Aorta (tissue), 5 donors: Measurements from ENCODE around the gene OR14K1. TPM values are rescaled to one million over a fixed set of nuclear protein-coding genes. Genes with fewer than 3 reads are reported as not detected.
"Not testable (repeated sequence)": the region's sequence is repeated elsewhere in the genome, so short reads cannot be mapped to it uniquely, and the experiment has no call there.

Source experiments
- ATAC-seq: fragments of 200-7000 bp; cut with Tn5 transposase; one replicate; pipeline ENCODE4 v1.9.1; 2022; ENCODE audit warnings: moderate library complexity; ENCODE audit not compliant: low FRiP score
- DNase-seq, 2 donors: peaks; one replicate each; pipeline ENCODE4 v3.0.0-alpha.2; 2020
- H3K27ac ChIP-seq, 2 donors: one replicate each; pipeline ENCODE4 v1.5.1; 2013; ENCODE audit warnings: low read length in 2 of 2, mild to moderate bottlenecking in 2 of 2, moderate library complexity in 2 of 2, control low read depth in 1 of 2, inconsistent platforms in 1 of 2, low read depth in 1 of 2
- H3K27me3 ChIP-seq, 2 donors: one replicate each; pipeline ENCODE4 v1.6.1; 2013; ENCODE audit warnings: control low read depth in 1 of 2, low read length in 1 of 2, mild to moderate bottlenecking in 1 of 2, moderate library complexity in 1 of 2; ENCODE audit not compliant: insufficient read depth in 2 of 2, control insufficient read depth in 1 of 2
- H3K36me3 ChIP-seq, 2 donors: one replicate each; pipeline ENCODE4 v1.6.1; 2013; ENCODE audit warnings: control low read depth in 1 of 2, low read length in 1 of 2, mild to moderate bottlenecking in 1 of 2; ENCODE audit not compliant: insufficient read depth in 2 of 2, control insufficient read depth in 1 of 2
- H3K4me1 ChIP-seq, 2 donors: one replicate each; pipeline ENCODE4 v1.6.1; 2013; ENCODE audit warnings: low read length in 2 of 2, control low read depth in 1 of 2, mild to moderate bottlenecking in 1 of 2, moderate library complexity in 1 of 2; ENCODE audit not compliant: insufficient read depth in 2 of 2, control insufficient read depth in 1 of 2
- H3K4me3 ChIP-seq, 2 donors: one replicate each; pipeline ENCODE4 v1.5.1; 2013; ENCODE audit warnings: low read length in 2 of 2, control low read depth in 1 of 2, mild to moderate bottlenecking in 1 of 2
- H3K9me3 ChIP-seq: one replicate; pipeline ENCODE4 v1.6.1; 2013; ENCODE audit warnings: mild to moderate bottlenecking, low read length; ENCODE audit not compliant: control insufficient read depth
- WGBS, 2 donors: extraction: QIAGEN DNeasy Blood & Tissue Kit; methylation state at CpG; one replicate each; pipeline ENCODE4 v1.1.7; 2013; 5-methylcytosine and 5-hydroxymethylcytosine counted together
- intact Hi-C, 2 donors: fragments of 100-400 bp; cut with DNase I; formaldehyde crosslinking; loops; one replicate each; pipeline versions ENCODE4 v1.14.2 to v1.15.0; 2022
- long read RNA-seq, 2 donors: library from polyadenylated mRNA; unstranded; transcript quantifications; one replicate each; pipeline ENCODE4 v2.0.0, GENCODE V29; 2020 to 2021
- polyA plus RNA-seq, 2 donors: library from polyadenylated mRNA; stranded (reverse); fragments of 200-250 nt; gene quantifications; one replicate each; pipeline ENCODE4 v1.2.3, GENCODE V29; 2013
- total RNA-seq, 2 donors: library from RNA; stranded (reverse); fragmentation: NEBNext Ultra II Directional; extraction: Animal tissue kit (Norgen Biotek cat#: 25700); gene quantifications; one replicate each; pipeline ENCODE4 v1.2.1, GENCODE V29; 2021
- donor health status: healthy with polysubstance abuse.
- donor health status: Bipolar disorder and iron deficiency.
- donor health status: DM: no; HTN: no; CAD: no.
- donor health status: DM: no; HTN: no; CAD: no.
- donor health status: DM: yes; HTN: yes; CAD: no.

Gene OR14K1, protein sequence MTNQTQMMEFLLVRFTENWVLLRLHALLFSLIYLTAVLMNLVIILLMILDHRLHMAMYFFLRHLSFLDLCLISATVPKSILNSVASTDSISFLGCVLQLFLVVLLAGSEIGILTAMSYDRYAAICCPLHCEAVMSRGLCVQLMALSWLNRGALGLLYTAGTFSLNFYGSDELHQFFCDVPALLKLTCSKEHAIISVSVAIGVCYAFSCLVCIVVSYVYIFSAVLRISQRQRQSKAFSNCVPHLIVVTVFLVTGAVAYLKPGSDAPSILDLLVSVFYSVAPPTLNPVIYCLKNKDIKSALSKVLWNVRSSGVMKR
- total RNA-seq = under 1 TPM; 0.42 to 0.62 TPM
- polyA plus RNA-seq = not detected
- long read RNA-seq, donor 1 = 0 reads
- long read RNA-seq, donor 2 = 0 reads

DNA sequence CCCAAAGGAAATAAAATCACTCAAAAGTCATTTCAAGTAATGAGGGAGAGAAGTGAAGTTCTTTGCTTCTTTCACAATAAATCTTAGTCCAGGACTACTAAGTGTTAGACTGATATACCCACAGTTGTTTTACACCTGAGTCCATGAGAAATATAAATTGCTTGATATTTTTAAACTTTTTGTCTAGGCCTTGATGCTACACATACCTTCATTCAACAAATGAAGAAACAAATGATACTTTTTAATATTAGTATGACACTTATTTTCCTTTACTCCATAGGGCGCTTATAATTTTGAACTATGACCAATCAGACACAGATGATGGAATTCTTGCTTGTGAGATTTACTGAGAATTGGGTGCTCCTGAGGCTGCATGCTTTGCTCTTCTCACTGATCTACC, at the start of gene OR14K1:
OR14K1 (plus strand) TSS at position 301 of the 400 bp plus-strand sequence; CDS start at position 301, 0 bp downstream.
- Histone ChIP-seq H3K4me3 (no peak within 1 kb of the TSS), H3K27me3 (no peaks in the 10 kb centered on the region), H3K4me1 (no peaks in the 10 kb centered on the region), H3K27ac (no peak within 1 kb of the TSS), H3K9me3 (no peaks in the 10 kb centered on the region), H3K36me3 (no peaks in the 10 kb centered on the region)
- no peak for ATAC-seq
- 89 to 94% methylated on average over 1 of the region's 1 CpG for WGBS, 2 donors
- intact Hi-C loops = no loop called here
- no peak for DNase-seq

DNA sequence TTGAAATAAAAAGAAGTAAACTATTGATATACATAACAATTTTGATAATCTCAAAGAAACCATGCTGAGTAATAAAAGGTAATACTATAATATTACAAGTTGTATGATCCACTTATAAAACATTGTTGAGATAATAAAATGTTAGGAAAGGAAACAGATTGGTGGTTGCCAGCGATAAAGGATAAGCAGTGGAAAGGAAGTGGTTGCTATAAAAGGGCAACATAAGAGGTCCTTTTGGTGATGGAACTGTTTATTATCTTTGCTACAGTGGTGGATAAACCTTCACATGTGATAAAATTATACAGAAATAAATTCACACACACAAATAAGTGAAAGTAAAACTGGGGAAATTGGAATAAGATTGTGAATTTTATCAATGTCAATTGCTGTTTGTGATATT, 37.1 kb upstream of the OR14K1 start:
- no peaks in the 10 kb centered on the region for H3K4me1 ChIP-seq
- H3K36me3 ChIP-seq = no peaks in the 10 kb centered on the region
- intact Hi-C loops = no loop called here
- no peak overlapping the region for H3K27ac ChIP-seq
- H3K4me3 ChIP-seq = no peak overlapping the region
- ATAC-seq (no peak), DNase-seq (no peak)
- peaks cover 4% of the 10 kb centered on the region for H3K9me3 ChIP-seq
- no peaks in the 10 kb centered on the region for H3K27me3 ChIP-seq
- 68 to 77% methylated on average over 1 of the region's 1 CpG for WGBS, 2 donors

DNA sequence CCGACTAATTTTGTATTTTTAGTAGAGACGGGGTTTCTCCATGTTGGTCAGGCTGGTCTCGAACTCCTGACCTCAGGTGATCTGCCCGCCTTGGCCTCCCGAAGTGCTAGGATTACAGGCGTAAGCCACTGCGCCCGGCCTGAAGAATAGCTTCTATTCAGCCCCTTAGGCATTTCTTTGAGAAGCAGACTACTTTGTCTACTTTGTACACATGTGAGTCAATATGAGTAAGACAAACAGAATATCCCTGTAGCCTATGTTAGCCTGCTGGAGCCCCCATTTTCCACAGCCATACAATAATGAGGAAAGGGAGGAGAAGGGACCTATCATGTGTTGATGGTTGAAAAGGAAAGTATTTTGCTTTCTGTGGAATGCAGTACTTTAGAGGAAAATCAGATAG, 27.7 kb upstream of the OR14K1 start:
- intact Hi-C loops, H3K27me3 ChIP-seq, H3K27ac ChIP-seq, DNase-seq, ATAC-seq, H3K9me3 ChIP-seq, H3K4me3 ChIP-seq, H3K4me1 ChIP-seq, H3K36me3 ChIP-seq: not testable (repeated sequence)
- whole genome bisulfite sequencing, 2 donors = 86 to 92% methylated on average over 8 of the region's 8 CpGs

DNA sequence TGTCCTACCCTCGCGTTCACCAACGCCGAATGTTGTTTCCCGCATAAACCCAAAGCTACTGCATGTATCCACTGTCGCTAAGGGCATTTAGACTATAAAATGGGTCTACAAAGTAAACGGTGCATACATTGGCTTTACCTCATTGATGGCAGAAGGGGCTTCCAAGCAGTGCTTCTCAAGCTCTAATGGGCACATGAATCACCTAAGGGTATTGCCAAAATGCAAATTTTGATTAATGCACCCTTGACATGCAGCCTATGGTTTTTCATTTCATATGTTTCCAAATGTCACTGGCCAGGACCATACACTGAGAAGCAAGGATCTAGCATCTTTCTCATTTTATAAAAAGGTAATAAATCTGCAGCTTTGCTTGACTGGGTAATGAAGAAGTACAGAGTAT, 24.7 kb upstream of the OR14K1 start:
- Histone ChIP-seq H3K27ac (no peak overlapping the region), H3K4me1 (no peaks in the 10 kb centered on the region), H3K27me3 (no peaks in the 10 kb centered on the region), H3K36me3 (no peaks in the 10 kb centered on the region), H3K9me3 (peaks cover 1% of the 10 kb centered on the region), H3K4me3 (no peak overlapping the region)
- 85 to 92% methylated on average over 7 of the region's 7 CpGs for WGBS, 2 donors
- intact Hi-C loops = no loop called here
- no peak for DNase-seq
- no peak for ATAC-seq

DNA sequence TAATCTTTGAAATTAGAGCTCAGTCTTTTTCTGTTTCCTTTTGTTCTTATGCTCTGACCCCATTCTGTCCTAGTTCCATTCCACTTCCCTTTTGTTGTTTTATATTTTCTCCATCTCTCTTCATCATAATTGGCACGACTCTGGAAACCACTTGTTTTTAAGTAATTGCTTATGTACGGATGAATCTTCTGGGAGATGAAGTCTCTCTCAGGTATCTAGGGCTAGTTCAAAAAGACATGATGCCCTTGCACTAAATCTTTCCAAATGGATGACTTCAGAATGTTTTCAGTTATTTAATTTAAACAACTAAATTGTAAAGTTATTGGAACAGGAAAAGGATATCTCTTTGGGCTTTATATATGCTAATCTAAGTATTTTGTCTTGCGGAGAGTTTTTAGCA, 21.9 kb upstream of the OR14K1 start, which contains the start of gene OR6F1:
OR6F1 (minus strand) TSS at position 101 of the 400 bp plus-strand sequence. CDS start 3,891 bp downstream, outside the sequence.
- Histone ChIP-seq H3K4me1 (no peaks in the 10 kb centered on the region), H3K36me3 (no peaks in the 10 kb centered on the region), H3K27me3 (no peaks in the 10 kb centered on the region), H3K9me3 (peaks cover 2% of the 10 kb centered on the region), H3K27ac (no peak within 1 kb of the TSS), H3K4me3 (no peak within 1 kb of the TSS)
- ATAC-seq (no peak), DNase-seq (no peak)
- intact Hi-C loops = no loop called here
- whole genome bisulfite sequencing, 2 donors = 83 to 84% methylated on average over 3 of the region's 3 CpGs

DNA sequence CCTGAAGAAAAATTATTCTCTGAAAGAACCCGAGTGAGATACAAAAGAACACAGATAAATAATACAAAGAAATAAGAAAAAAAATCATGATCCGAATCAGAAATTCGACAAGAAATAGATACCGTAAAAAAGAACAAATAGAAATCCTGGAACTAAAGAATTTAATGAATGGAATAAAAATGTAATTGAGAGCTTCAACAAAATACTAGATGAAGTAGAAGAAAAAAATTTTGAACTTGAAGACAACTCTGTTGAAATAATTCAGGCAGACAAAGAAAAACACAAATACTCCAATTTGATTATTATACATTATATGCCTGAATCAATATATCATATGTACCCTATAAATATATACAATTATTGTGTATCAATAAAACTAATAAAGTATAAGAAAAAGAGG, 17.2 kb upstream of the OR14K1 start:
- WGBS, 2 donors = 86 to 93% methylated on average over 4 of the region's 4 CpGs
- ATAC-seq = no peak
- Histone ChIP-seq H3K4me3 (no peak overlapping the region), H3K27me3 (no peaks in the 10 kb centered on the region), H3K27ac (no peak overlapping the region), H3K4me1 (no peaks in the 10 kb centered on the region), H3K9me3 (peaks cover 2% of the 10 kb centered on the region), H3K36me3 (no peaks in the 10 kb centered on the region)
- no peak for DNase-seq
- intact Hi-C loops = no loop called here

DNA sequence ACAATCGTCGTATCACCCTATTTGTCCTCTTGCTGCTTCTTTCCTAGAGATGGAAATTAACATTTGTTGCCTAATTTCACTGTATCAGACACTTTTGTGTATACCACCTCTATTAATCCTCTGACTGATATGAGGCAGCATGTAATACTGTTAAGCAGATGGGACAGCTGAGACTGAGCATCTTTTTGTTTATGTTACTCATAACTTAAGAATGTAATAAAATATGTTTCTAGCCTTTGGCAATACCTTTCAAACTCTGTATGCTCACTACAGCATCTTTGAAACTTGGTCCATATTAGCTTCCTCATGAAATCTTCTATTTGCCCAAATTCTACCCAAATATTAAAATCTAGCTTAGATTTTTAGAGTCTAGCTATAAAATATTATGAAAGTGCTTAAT, 2.3 kb downstream of the OR14K1 start:
- H3K27ac ChIP-seq = no peak overlapping the region
- H3K36me3 ChIP-seq = no peaks in the 10 kb centered on the region
- no peaks in the 10 kb centered on the region for H3K9me3 ChIP-seq
- no peaks in the 10 kb centered on the region for H3K27me3 ChIP-seq
- no peaks in the 10 kb centered on the region for H3K4me1 ChIP-seq
- intact Hi-C loops = no loop called here
- no peak overlapping the region for H3K4me3 ChIP-seq
- DNase-seq (no peak), ATAC-seq (no peak)
- 83 to 87% methylated on average over 2 of the region's 2 CpGs for WGBS, 2 donors

DNA sequence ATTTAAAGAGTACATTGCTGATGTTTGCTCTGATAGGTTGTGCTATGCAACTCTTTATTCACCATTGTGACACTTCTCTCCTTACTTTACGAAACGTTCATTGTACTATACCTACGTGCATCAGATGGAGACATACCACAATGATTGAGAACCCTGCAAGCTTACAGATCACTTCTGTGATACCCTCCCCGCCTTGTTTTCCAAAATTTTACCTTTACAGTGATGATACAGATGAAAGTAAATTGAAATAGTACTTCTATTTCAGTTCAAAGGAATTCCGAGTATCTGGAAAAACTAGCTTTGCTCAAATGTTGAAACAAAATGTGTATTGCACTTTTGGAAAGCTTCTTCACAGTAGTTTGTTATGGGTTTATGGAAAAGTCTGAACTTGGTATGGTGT, 3.3 kb downstream of the OR14K1 start:
- Histone ChIP-seq H3K27ac (no peak overlapping the region), H3K36me3 (no peaks in the 10 kb centered on the region), H3K27me3 (no peaks in the 10 kb centered on the region), H3K4me3 (no peak overlapping the region), H3K9me3 (no peaks in the 10 kb centered on the region), H3K4me1 (no peaks in the 10 kb centered on the region)
- DNase-seq = no peak
- ATAC-seq = no peak
- WGBS, 2 donors = 67 to 70% methylated on average over 5 of the region's 5 CpGs
- intact Hi-C loops = no loop called here

DNA sequence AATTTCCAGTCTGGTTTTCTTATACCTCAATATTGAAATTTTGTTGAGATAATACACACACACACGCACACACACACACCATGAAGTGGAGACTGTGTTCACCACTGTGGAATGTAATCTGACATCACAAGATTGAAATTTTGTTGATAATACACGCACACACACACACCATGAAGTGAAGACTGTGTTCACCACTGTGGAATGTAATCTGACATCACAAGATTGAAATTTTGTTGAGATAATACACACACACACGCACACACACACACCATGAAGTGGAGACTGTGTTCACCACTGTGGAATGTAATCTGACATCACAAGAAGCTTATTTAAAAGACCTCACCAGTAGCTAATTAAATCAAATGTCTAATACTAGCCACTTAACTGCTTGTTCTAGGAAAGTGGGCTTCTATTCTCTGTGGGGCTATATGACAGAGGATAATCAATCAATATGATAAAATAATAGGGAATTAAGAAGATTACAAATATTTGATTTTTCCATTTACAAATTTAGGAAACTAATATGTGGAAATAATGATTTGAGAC, 3.9 kb downstream of the OR14K1 start:
- H3K36me3 ChIP-seq, H3K4me3 ChIP-seq, ATAC-seq, intact Hi-C loops, H3K9me3 ChIP-seq, DNase-seq, H3K4me1 ChIP-seq, H3K27ac ChIP-seq, H3K27me3 ChIP-seq: not testable (repeated sequence)
- WGBS, 2 donors = 20 to 23% methylated on average over 3 of the region's 3 CpGs
